SK-N-SH treated with all-trans-retinoic acid at 6 μM for 48 hours (cell line): Measurements from ENCODE around the gene LTN1.

Experiments
- ATAC-seq: fragments of 200-7000 bp; cut with Tn5 transposase; 3 replicates; pipeline ENCODE4 v1.9.1; 2020; ENCODE audit warnings: mild to moderate bottlenecking, moderate library complexity
- ARNTL ChIP-seq: fragments of 450-650 bp; formaldehyde crosslinking; IDR thresholded peaks from 2 replicates; pipeline ENCODE4 v1.5.0; 2020; ENCODE audit warnings: low read depth, mild to moderate bottlenecking, moderate library complexity, borderline replicate concordance
- BACH2 ChIP-seq: fragments of 250-450 bp; sonication (Bioruptor Pico); IDR thresholded peaks from 2 replicates; pipeline ENCODE4 v1.9.0; 2021; ENCODE audit warnings: mild to moderate bottlenecking, borderline replicate concordance
- CSDC2 ChIP-seq: fragments of 250-450 bp; sonication (Bioruptor Pico); IDR thresholded peaks from 2 replicates; pipeline ENCODE4 v1.5.0; 2020; ENCODE audit warnings: mild to moderate bottlenecking, moderate library complexity
- ESRRG ChIP-seq: fragments of 250-450 bp; sonication (Bioruptor Pico); IDR thresholded peaks from 2 replicates; pipeline ENCODE4 v1.6.1; 2021; ENCODE audit warnings: mild to moderate bottlenecking
- GLIS3 ChIP-seq: fragments of 250-450 bp; sonication (Bioruptor Pico); IDR thresholded peaks from 2 replicates; pipeline ENCODE4 v1.5.0; 2020; ENCODE audit warnings: mild to moderate bottlenecking, moderate library complexity
- ISL1 ChIP-seq: fragments of 250-450 bp; sonication (Bioruptor Pico); IDR thresholded peaks from 2 replicates; pipeline ENCODE4 v2.1.2; 2022; ENCODE audit warnings: mild to moderate bottlenecking, moderate library complexity
- OSR1 ChIP-seq: fragments of 250-450 bp; sonication (Bioruptor Pico); IDR thresholded peaks from 2 replicates; pipeline ENCODE4 v1.8.0; 2022; ENCODE audit warnings: moderate library complexity, mild to moderate bottlenecking, inconsistent platforms
- PPARA ChIP-seq: fragments of 250-450 bp; sonication (Bioruptor Pico); IDR thresholded peaks from 2 replicates; pipeline ENCODE4 v1.5.0; 2020; ENCODE audit warnings: mild to moderate bottlenecking, borderline replicate concordance
- RARB ChIP-seq: fragments of 250-450 bp; sonication (Bioruptor Pico); IDR thresholded peaks from 2 replicates; pipeline ENCODE4 v1.8.0; 2021; ENCODE audit warnings: mild to moderate bottlenecking, moderate library complexity
- SNAI2 ChIP-seq: fragments of 250-450 bp; sonication (Bioruptor Pico); IDR thresholded peaks from 2 replicates; pipeline ENCODE4 v1.5.0; 2020; ENCODE audit warnings: mild to moderate bottlenecking, moderate library complexity
- TCF4 ChIP-seq: fragments of 250-450 bp; sonication (Bioruptor Pico); IDR thresholded peaks from 2 replicates; pipeline ENCODE4 v1.8.0; 2021; ENCODE audit warnings: mild to moderate bottlenecking, moderate library complexity, borderline replicate concordance
- TOX ChIP-seq: fragments of 250-450 bp; sonication (Bioruptor Pico); IDR thresholded peaks from 2 replicates; pipeline ENCODE4 v1.8.0; 2021; ENCODE audit warnings: mild to moderate bottlenecking, moderate library complexity, borderline replicate concordance
- ZC3H10 ChIP-seq: fragments of 250-450 bp; sonication (Bioruptor Pico); IDR thresholded peaks from 2 replicates; pipeline ENCODE4 v1.5.1; 2021; ENCODE audit warnings: mild to moderate bottlenecking, moderate library complexity
- ZFP30 ChIP-seq: fragments of 450-650 bp; formaldehyde crosslinking; IDR thresholded peaks from 2 replicates; pipeline ENCODE4 v1.5.0; 2022; ENCODE audit warnings: mild to moderate bottlenecking, moderate library complexity
- ZNF565 ChIP-seq: fragments of 450-650 bp; formaldehyde crosslinking; conservative IDR thresholded peaks from 2 replicates; pipeline ENCODE4 v1.5.0; 2020; ENCODE audit warnings: low read depth, mild to moderate bottlenecking, moderate library complexity
- ZNF70 ChIP-seq: fragments of 450-650 bp; formaldehyde crosslinking; IDR thresholded peaks from 2 replicates; pipeline ENCODE4 v1.5.0; 2020; ENCODE audit warnings: mild to moderate bottlenecking, moderate library complexity
- ZNF8 ChIP-seq: fragments of 450-650 bp; formaldehyde crosslinking; IDR thresholded peaks from 2 replicates; pipeline ENCODE4 v1.5.0; 2020; ENCODE audit warnings: mild to moderate bottlenecking, moderate library complexity
- TF ChIP-seq, protein P1 (sequence below): fragments of 250-450 bp; sonication (Bioruptor Pico); IDR thresholded peaks from 2 replicates; pipeline ENCODE4 v1.5.1; 2020; ENCODE audit warnings: low read depth, mild to moderate bottlenecking, moderate library complexity
- TF ChIP-seq, protein P2 (sequence below): fragments of 250-450 bp; sonication (Bioruptor Pico); IDR thresholded peaks from 2 replicates; pipeline ENCODE4 v1.8.0; 2020; ENCODE audit warnings: mild to moderate bottlenecking, moderate library complexity, borderline replicate concordance
- TF ChIP-seq, protein P3 (sequence below): fragments of 250-450 bp; sonication (Bioruptor Pico); IDR thresholded peaks from 2 replicates; pipeline ENCODE4 v1.8.0; 2021; ENCODE audit warnings: low read depth, mild to moderate bottlenecking, moderate library complexity, borderline replicate concordance
- TF ChIP-seq, protein P4 (sequence below): fragments of 250-450 bp; sonication (Bioruptor Pico); IDR thresholded peaks from 2 replicates; pipeline ENCODE4 v1.5.1; 2021; ENCODE audit warnings: mild to moderate bottlenecking, moderate library complexity

The LTN1 gene

DNA sequence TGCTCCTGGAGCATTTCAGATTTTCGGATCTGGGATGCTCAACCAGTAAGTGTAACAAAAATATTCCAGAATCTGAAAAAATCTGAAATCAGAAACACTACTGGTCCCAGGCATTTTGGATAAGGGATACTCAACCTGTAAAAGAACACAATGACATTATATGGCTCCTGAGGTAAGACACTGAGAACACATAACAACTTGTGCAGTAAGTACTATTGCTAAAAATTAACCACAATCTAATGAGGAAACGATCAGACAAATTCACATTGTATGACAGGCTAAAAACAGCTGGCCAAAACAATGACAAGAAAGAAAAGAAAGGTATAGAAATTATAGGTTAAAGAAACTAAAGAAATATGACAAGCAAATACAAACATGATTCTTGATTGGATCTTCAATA, 54.9 kb downstream of the LTN1 start:
- TF ChIP-seq ESRRG (CRISPR knock-in tag) (no peak), TCF4 (CRISPR knock-in tag) (no peak), PPARA (CRISPR knock-in tag) (no peak), ZNF8 (CRISPR knock-in tag) (no peak), CSDC2 (CRISPR knock-in tag) (no peak), ZNF565 (CRISPR knock-in tag) (no peak), ARNTL (no peak), GLIS3 (CRISPR knock-in tag) (no peak), OSR1 (CRISPR knock-in tag) (no peak), BACH2 (CRISPR knock-in tag) (no peak), TOX (CRISPR knock-in tag) (no peak), ZC3H10 (CRISPR knock-in tag) (no peak), SNAI2 (CRISPR knock-in tag) (no peak)
- TF ChIP-seq, protein P1, sequence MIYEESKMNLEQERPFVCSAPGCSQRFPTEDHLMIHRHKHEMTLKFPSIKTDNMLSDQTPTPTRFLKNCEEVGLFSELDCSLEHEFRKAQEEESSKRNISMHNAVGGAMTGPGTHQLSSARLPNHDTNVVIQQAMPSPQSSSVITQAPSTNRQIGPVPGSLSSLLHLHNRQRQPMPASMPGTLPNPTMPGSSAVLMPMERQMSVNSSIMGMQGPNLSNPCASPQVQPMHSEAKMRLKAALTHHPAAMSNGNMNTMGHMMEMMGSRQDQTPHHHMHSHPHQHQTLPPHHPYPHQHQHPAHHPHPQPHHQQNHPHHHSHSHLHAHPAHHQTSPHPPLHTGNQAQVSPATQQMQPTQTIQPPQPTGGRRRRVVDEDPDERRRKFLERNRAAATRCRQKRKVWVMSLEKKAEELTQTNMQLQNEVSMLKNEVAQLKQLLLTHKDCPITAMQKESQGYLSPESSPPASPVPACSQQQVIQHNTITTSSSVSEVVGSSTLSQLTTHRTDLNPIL: no peak
- TF ChIP-seq, protein P2, sequence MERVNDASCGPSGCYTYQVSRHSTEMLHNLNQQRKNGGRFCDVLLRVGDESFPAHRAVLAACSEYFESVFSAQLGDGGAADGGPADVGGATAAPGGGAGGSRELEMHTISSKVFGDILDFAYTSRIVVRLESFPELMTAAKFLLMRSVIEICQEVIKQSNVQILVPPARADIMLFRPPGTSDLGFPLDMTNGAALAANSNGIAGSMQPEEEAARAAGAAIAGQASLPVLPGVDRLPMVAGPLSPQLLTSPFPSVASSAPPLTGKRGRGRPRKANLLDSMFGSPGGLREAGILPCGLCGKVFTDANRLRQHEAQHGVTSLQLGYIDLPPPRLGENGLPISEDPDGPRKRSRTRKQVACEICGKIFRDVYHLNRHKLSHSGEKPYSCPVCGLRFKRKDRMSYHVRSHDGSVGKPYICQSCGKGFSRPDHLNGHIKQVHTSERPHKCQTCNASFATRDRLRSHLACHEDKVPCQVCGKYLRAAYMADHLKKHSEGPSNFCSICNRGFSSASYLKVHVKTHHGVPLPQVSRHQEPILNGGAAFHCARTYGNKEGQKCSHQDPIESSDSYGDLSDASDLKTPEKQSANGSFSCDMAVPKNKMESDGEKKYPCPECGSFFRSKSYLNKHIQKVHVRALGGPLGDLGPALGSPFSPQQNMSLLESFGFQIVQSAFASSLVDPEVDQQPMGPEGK (CRISPR knock-in tag): no peak
- TF ChIP-seq, protein P3, sequence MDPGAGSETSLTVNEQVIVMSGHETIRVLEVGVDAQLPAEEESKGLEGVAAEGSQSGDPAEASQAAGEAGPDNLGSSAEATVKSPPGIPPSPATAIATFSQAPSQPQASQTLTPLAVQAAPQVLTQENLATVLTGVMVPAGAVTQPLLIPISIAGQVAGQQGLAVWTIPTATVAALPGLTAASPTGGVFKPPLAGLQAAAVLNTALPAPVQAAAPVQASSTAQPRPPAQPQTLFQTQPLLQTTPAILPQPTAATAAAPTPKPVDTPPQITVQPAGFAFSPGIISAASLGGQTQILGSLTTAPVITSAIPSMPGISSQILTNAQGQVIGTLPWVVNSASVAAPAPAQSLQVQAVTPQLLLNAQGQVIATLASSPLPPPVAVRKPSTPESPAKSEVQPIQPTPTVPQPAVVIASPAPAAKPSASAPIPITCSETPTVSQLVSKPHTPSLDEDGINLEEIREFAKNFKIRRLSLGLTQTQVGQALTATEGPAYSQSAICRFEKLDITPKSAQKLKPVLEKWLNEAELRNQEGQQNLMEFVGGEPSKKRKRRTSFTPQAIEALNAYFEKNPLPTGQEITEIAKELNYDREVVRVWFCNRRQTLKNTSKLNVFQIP (CRISPR knock-in tag): no peak
- no peak for ATAC-seq

DNA sequence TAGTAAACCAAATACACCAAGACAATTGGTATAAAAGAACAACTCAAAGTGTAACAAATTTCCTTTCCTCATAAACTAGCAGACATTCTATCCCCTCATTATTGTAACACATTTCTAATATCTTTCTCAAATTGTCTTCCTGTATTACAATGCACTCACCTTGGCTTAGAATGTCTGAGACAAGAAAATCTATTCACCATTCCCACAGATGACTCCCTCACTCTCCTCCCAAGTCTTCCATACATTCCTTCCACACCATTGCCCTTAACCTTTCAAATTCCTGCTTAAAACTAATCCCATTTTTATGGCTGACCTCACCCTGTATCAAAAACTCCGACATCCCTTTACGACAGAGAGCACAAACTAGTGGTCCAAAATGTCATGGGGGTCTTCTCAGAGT, 56.0 kb downstream of the LTN1 start:
- TF ChIP-seq, protein P1: no peak
- no peak for TF ChIP-seq ZFP30 (CRISPR knock-in tag)
- TF ChIP-seq, protein P2 (CRISPR knock-in tag): no peak
- no peak for TF ChIP-seq RARB
- TF ChIP-seq, protein P4, sequence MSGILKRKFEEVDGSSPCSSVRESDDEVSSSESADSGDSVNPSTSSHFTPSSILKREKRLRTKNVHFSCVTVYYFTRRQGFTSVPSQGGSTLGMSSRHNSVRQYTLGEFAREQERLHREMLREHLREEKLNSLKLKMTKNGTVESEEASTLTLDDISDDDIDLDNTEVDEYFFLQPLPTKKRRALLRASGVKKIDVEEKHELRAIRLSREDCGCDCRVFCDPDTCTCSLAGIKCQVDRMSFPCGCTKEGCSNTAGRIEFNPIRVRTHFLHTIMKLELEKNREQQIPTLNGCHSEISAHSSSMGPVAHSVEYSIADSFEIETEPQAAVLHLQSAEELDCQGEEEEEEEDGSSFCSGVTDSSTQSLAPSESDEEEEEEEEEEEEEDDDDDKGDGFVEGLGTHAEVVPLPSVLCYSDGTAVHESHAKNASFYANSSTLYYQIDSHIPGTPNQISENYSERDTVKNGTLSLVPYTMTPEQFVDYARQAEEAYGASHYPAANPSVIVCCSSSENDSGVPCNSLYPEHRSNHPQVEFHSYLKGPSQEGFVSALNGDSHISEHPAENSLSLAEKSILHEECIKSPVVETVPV: no peak
- TF ChIP-seq GLIS3 (CRISPR knock-in tag): no peak
- no peak for TF ChIP-seq TOX (CRISPR knock-in tag)
- no peak for TF ChIP-seq ZNF70 (CRISPR knock-in tag)
- no peak for ATAC-seq

DNA sequence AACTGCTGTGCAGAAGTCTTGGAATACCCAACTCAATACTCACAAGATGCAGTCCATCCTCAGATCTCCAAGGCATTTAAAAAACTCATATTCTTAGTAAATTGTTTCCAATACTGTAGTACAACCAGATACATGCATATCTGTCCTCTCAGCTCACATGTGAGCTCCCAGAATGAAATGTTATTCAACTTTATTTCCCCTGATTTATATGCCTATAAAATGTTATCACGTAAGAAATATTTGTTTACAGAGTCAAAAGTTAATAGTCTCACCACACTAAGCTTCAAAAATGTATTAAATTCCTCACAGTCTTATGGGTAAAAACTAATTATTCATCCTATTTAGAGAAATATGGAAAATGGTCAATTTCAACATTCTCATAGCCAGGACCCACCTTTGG, 56.6 kb downstream of the LTN1 start:
- ATAC-seq: no peak
- TF ChIP-seq ISL1 (CRISPR knock-in tag) (no peak), TOX (CRISPR knock-in tag) (no peak), ESRRG (CRISPR knock-in tag) (no peak), SNAI2 (CRISPR knock-in tag) (no peak)
- TF ChIP-seq, all 23 proteins: peak for 0
